Measurements from ENCODE around the gene VPS4A. TPM values are rescaled to one million over a fixed set of nuclear protein-coding genes. Genes with fewer than 3 reads are reported as not detected.

VPS4A gene
- total RNA-seq, 1 donor from 2014 or later, result 21.9 TPM

- DNase-seq (ENCODE audit: low spot score), result no peak
- Histone ChIP-seq H3K9ac (no peak overlapping the region), H3K27me3 (no peaks in the 10 kb centered on the region), H3K27ac (no peak overlapping the region), H2AFZ (replicated peaks) (no peak overlapping the region), H3K4me2 (no peak overlapping the region), H3K4me3 (no peak overlapping the region), H3K36me3 (no peaks in the 10 kb centered on the region), H3K4me1 (no peaks in the 10 kb centered on the region), H3K79me2 (ENCODE audit: low read depth) (no peaks in the 10 kb centered on the region), H3F3A (ENCODE audit: low read depth) (no peaks in the 10 kb centered on the region), H4K20me1 (ENCODE audit: low read depth) (no peaks in the 10 kb centered on the region), H3K9me3 (ENCODE audit: low read depth) (no peaks in the 10 kb centered on the region)
- H3K9me3 Mint-ChIP-seq, result no peaks in the 10 kb centered on the region
- no peaks in the 10 kb centered on the region for H3K27me3 Mint-ChIP-seq (ENCODE audit: insufficient read depth, low read depth)
- H3K4me1 Mint-ChIP-seq, result no peaks in the 10 kb centered on the region
- peaks cover 19% of the 10 kb centered on the region for H3K36me3 Mint-ChIP-seq
- no peak for TF ChIP-seq EZH2 (IDR thresholded peaks at IDR 0.05)
- no peak overlapping the region for H3K27ac Mint-ChIP-seq
- H3K4me3 Mint-ChIP-seq, result no peak overlapping the region
Measured at GRCh38 chr16:69270395-69270794, 40.8 kb upstream of the VPS4A start.

GRCh38 chr16:69270831-69271230, 40.3 kb upstream of the VPS4A start:
- Histone ChIP-seq H3K4me3 (no peak overlapping the region), H3K27me3 (no peaks in the 10 kb centered on the region), H3K4me2 (no peak overlapping the region), H3K79me2 (ENCODE audit: low read depth) (no peaks in the 10 kb centered on the region), H3F3A (ENCODE audit: low read depth) (no peaks in the 10 kb centered on the region), H3K4me1 (no peaks in the 10 kb centered on the region), H2AFZ (replicated peaks) (no peak overlapping the region), H3K9ac (no peak overlapping the region), H3K9me3 (ENCODE audit: low read depth) (no peaks in the 10 kb centered on the region), H4K20me1 (ENCODE audit: low read depth) (no peaks in the 10 kb centered on the region), H3K36me3 (no peaks in the 10 kb centered on the region), H3K27ac (no peak overlapping the region)
- Mint-ChIP-seq H3K27ac (no peak overlapping the region), H3K27me3 (ENCODE audit: insufficient read depth, low read depth) (no peaks in the 10 kb centered on the region), H3K4me1 (no peaks in the 10 kb centered on the region), H3K4me3 (no peak overlapping the region), H3K9me3 (no peaks in the 10 kb centered on the region), H3K36me3 (peaks cover 19% of the 10 kb centered on the region)
- no peak for DNase-seq (ENCODE audit: low spot score)
- no peak for TF ChIP-seq CTCF (IDR thresholded peaks at IDR 0.05)
- no peak for TF ChIP-seq EZH2phosphoT487 (IDR thresholded peaks at IDR 0.05)
- no peak for TF ChIP-seq EZH2 (IDR thresholded peaks at IDR 0.05)

GRCh38 chr16:69273009-69273408, 38.1 kb upstream of the VPS4A start:
- no peak for DNase-seq (ENCODE audit: low spot score)
- no peak overlapping the region for H3K4me3 ChIP-seq
- H3K9me3 Mint-ChIP-seq, result no peaks in the 10 kb centered on the region
- no peaks in the 10 kb centered on the region for H3K4me1 ChIP-seq
- no peaks in the 10 kb centered on the region for H3K27me3 ChIP-seq
- H3K27me3 Mint-ChIP-seq (ENCODE audit: insufficient read depth, low read depth), result no peaks in the 10 kb centered on the region
- no peaks in the 10 kb centered on the region for H3K9me3 ChIP-seq (ENCODE audit: low read depth)
- H3K4me2 ChIP-seq, result no peak overlapping the region
- no peak overlapping the region for H3K4me3 Mint-ChIP-seq
- H3K27ac Mint-ChIP-seq, result no peak overlapping the region
- H2AFZ ChIP-seq (replicated peaks), result no peak overlapping the region
- H3F3A ChIP-seq (ENCODE audit: low read depth), result no peaks in the 10 kb centered on the region
- H3K79me2 ChIP-seq (ENCODE audit: low read depth), result no peaks in the 10 kb centered on the region
- no peak overlapping the region for H3K9ac ChIP-seq
- H4K20me1 ChIP-seq (ENCODE audit: low read depth), result no peaks in the 10 kb centered on the region
- no peaks in the 10 kb centered on the region for H3K4me1 Mint-ChIP-seq
- peaks cover 18% of the 10 kb centered on the region for H3K36me3 Mint-ChIP-seq
- H3K27ac ChIP-seq, result no peak overlapping the region
- H3K36me3 ChIP-seq, result no peaks in the 10 kb centered on the region
- TF ChIP-seq CTCF (IDR thresholded peaks at IDR 0.05), result no peak
- no peak for TF ChIP-seq EZH2phosphoT487 (IDR thresholded peaks at IDR 0.05)
- no peak for TF ChIP-seq EZH2 (IDR thresholded peaks at IDR 0.05)

GRCh38 chr16:69274699-69275235, 36.4 kb upstream of the VPS4A start:
- H3K27me3 ChIP-seq, result no peaks in the 10 kb centered on the region
- no peak for TF ChIP-seq EZH2phosphoT487 (IDR thresholded peaks at IDR 0.05)
- no peak for TF ChIP-seq EZH2 (IDR thresholded peaks at IDR 0.05)
- no peak for TF ChIP-seq CTCF (IDR thresholded peaks at IDR 0.05)
- no peak overlapping the region for H2AFZ ChIP-seq (replicated peaks)
- DNase-seq (ENCODE audit: low spot score), result no peak
- no peak overlapping the region for H3K27ac Mint-ChIP-seq
- no peak overlapping the region for H3K4me3 ChIP-seq
- no peak overlapping the region for H3K27ac ChIP-seq
- no peaks in the 10 kb centered on the region for H3K4me1 Mint-ChIP-seq
- no peaks in the 10 kb centered on the region for H3K36me3 ChIP-seq
- H3K27me3 Mint-ChIP-seq (ENCODE audit: insufficient read depth, low read depth), result no peaks in the 10 kb centered on the region
- peaks cover 23% of the 10 kb centered on the region for H3K36me3 Mint-ChIP-seq
- no peak overlapping the region for H3K9ac ChIP-seq
- H3K4me2 ChIP-seq, result no peak overlapping the region
- H3F3A ChIP-seq (ENCODE audit: low read depth), result no peaks in the 10 kb centered on the region
- no peak overlapping the region for H3K4me3 Mint-ChIP-seq
- H4K20me1 ChIP-seq (ENCODE audit: low read depth), result no peaks in the 10 kb centered on the region
- H3K9me3 ChIP-seq (ENCODE audit: low read depth), result no peaks in the 10 kb centered on the region
- no peaks in the 10 kb centered on the region for H3K4me1 ChIP-seq
- H3K79me2 ChIP-seq (ENCODE audit: low read depth), result no peaks in the 10 kb centered on the region
- peaks cover 2% of the 10 kb centered on the region for H3K9me3 Mint-ChIP-seq
